Measurements from ENCODE around the gene RAB36.

RAB36 gene

DNA sequence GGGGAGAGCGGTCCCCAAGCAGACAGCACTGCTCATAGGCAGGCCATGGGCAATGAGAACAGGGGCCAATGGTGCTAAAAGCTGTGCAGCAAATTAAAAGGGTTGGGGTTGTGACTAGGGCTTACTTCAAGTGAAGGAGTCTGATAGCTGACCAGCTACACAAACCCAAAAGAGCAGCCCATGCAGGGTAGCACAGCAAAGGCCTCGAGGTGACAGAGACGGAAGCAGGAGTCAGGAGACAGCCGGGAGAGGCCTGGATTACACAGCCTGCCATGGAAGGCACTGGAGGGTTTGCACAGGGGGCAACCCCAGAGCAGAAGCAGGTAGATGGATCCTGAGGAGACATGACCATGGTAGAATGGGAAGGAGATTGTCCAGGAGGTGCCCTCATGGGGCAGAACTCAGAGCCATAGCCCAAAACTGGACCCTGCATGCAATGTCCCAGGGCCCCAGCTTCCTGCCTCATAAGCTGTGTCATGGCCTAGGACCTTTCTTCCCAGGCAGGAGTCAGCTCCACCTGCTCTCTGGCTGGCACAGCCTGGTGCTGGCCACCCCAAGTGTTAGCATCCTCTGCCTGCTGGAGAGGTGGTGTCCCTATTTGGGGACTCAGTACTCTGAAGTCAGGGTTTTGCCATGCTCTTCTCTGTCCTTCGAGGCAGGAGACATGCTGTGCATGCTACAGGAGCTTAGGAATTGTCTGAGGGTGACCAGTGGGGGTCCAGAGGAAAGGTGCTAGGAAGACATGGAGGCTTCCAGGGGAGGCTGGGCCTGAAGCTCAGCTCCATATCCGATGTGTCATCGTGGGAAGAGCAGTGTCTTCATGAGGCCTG, 36.8 kb upstream of the RAB36 start:
- in situ Hi-C loops (cut with HindIII; ENCODE audit: low sequenced_read_pairs): no loop called here

DNA sequence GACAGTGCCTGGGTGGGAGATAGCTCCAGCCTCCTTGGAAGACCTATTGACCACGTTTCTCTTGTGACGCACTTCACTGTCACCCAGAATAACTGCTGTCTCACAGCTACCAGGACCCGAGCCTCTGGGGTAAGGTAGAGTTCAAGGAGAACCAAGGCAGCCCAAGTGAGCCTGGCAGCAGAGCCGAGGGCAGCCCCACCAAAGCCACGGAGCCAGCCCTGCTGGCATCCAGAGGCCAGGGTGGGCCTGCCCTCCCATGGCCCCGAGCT, 36.3 kb upstream of the RAB36 start:
- in situ Hi-C loops (cut with HindIII; ENCODE audit: low sequenced_read_pairs): no loop called here

DNA sequence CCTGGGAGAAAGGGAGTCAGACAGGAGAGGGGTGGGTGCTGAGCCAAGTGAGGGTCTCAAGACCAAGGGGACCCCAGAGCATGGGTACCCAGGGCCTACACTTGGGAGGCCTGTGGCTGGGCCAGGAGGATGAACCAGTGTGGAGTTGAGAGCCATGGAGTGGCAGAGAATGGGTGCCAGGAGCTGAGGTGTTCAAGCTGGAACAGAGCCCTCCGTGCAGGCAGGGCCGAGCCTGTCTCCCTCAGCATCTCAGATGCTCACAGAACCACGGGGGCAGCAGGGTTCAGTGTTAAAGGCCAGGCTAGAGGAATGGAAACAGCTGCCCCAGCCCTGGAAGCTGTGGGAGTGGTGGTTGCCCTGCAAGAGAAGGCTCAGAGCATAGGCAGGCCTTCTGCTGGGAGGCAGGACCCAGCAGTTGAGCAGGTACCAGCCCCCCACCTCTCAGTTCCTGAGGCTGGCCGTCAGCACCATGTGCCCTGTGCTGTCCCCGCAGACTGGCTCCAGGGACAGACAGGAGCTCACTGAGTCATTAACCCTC, 35.8 kb upstream of the RAB36 start:
- in situ Hi-C loops (cut with HindIII; ENCODE audit: low sequenced_read_pairs): no loop called here

DNA sequence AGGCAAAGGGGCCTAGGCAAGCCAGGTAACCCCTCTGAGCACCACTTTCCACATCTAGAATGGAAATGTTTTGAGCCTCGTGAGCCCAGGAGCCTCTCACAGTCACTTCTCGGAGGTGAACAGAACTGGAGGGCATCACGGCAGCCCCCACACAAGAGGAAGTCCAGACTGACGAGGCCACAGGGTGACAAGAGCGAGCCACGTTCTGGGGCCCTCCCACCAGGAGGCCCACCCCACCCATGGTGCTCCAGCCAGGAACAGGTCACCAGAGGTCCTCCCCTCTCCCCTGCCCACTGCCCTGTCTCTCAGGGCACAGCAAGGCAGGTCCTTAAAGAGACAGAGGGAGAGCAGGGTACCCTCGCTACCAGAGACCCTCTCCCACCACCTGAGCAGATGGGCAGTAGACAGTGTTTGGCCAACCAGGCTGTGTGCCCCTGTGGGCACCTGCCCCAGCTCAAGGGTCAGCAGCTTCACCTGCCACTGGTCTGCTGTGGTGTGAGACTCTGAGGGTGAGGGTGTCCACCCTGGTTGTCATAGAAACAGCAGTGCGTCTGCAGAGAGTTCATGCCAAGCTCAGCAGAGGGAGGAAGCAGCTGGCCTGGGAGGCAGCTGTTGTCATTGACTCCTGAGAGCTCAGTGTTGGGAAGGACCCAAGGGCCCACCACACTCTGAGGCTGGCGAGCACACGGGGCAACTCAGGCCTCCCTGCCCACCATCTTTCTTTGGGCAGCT, 34.9 kb upstream of the RAB36 start:
- in situ Hi-C loops (cut with HindIII; ENCODE audit: low sequenced_read_pairs): loop anchor here (10.0 kb wide), 1 partner anchor 66 kb away; no protein-coding TSS in a partner anchor

DNA sequence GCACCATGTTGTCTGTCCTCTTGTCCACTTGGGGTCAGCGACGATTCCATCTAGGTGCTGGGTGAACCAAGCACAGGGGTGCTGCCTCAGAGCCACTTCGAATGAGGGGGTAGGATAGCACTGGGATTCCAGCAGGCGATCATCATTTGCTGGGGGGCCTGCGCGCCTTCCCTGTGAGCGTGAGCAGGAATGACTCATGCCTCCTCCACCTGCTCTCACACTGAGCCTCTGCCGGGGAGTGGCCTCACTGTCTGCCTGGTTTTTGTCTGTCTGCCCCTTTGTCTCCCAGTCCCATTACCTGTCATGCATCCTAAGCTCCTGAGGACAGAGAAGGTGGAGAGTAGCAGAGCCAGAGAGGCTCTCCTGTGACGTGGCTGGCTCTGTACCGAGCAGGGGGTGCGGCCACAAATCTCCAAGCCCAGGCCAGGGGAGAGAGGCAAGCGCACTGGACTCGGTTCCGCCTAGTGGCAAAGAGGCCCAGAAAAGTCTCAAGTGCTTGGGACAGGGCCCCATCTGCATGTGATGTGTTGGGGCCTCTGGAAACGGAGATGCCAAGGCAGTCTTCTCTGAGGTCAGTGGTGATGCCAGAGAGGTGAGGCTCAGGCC, 34.3 kb upstream of the RAB36 start:
- in situ Hi-C loops (cut with HindIII; ENCODE audit: low sequenced_read_pairs): loop anchor here (10.0 kb wide), 1 partner anchor 66 kb away; no protein-coding TSS in a partner anchor

DNA sequence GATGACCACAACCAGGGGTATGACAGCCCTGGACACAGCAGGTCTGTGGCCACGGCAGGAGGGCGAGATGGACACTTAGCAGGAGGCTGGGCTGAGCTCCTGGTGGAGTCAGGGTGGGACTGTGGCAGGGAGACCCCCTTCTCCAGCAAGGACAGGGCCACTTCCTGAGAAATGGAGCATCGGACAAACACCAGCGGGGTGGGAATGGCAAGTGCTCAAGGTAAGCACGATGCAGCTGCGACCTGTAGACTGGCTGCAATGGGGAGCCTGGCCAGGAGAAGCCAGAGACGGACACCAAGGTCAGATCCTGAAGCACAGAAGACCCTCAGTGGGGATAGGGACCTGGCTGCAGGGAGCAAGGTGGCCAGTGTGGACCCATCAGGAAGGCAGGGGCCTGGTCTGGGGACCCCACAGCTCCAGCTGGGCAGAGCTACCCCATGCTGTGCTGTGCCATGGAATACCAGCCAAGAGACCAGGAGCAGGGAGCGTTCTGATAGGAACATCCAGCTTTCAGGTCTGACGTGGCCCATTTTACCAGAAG, 32.7 kb upstream of the RAB36 start:
- in situ Hi-C loops (cut with HindIII; ENCODE audit: low sequenced_read_pairs): loop anchor here (10.0 kb wide), 1 partner anchor 68 kb away; no protein-coding TSS in a partner anchor

DNA sequence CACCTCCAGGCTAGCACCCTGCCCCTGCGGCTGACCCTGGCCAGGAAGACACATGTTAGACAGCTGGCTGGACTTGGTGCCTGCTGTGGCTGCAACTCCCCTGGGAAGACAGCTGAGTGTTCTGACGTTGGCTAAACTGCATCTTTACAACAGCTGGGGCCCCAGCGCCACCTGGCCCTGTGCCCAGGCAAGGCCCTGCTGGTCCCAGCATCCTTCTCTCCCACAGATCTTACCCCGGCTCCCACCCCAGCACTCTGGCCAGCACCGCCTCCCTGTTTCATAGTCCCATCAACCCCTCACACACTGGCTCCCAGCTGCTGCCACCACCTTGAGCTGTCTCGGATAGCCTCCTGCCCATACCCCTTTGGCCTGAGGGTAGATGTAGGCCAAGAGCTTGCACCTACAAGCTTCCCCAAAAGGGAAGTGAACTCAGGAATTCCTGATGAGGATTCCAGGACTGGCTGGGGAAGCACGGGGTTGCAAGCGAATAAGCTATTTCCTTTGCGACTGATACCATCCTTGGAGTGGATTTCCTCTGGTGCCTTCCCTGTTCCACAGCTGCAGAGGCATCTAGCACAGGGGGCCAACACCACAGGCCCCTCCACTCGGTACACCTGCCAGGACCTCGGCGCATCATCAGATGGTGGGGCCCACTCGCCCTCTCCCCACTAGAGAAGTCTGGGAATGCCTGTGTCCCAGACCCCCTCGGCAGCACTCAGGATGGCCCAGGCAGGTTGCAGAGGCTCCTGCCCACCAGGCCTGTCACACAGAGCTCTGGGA, 32.0 kb upstream of the RAB36 start:
- in situ Hi-C loops (cut with HindIII; ENCODE audit: low sequenced_read_pairs): loop anchor here (10.0 kb wide), 1 partner anchor 68 kb away; no protein-coding TSS in a partner anchor

DNA sequence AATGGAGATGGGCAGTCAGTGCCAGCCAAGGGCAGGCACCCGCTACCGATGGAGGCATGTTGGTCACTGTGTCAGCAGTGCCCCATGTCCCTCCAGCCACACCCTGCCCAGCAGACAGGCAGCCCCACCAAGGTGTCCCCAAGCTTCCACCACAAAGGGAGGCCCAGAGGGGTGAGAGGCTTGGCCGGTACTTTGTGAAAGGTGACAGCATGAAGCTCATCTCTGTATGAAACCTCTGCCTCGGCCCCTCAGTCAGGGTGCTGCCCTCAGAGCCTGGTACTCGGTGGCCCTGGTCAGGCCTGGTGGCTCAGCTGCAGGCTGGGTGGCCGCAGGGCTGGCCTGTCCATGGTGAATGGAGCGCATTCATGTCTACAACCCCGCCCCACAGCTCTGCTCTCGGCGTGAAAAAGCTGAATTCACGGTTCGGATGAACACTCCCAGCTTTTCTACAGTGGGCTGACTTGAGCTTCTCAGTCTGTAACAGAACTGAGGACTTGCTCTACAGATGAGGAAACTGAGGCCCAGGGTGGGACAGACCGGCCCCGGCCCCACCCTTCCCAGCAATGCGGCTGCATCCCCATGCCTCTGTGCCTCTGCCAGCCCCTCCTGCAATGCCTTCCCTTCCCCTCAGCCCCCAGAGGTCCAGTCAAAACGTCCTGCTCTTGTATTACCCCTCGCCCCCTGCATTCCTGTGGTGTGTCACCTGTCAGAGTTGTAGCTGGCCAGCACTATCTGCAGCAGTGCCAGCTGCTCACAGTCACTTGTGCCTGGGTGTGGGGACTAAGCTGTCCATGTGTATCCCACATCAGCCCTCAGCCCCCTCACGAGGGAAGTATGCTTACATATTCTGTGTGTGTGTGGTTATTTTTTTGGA, 31.2 kb upstream of the RAB36 start:
- in situ Hi-C loops (cut with HindIII; ENCODE audit: low sequenced_read_pairs): loop anchor here (10.0 kb wide), 1 partner anchor 69 kb away; no protein-coding TSS in a partner anchor

DNA sequence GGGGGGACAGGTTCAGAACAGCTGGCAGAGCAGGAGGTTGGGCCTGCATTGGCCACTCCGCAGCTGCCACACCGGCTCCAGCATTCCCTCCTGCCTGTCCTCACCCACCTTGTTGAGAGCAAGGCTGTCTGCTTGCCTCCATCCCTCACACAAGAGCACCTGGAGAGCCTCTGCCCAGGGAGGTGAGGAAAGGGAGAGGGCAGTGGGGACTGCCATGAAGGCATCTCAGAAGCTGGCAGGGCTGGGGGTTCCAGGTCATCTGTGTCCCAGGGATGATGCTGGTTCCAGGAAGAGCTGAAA, 30.6 kb upstream of the RAB36 start:
- in situ Hi-C loops (cut with HindIII; ENCODE audit: low sequenced_read_pairs): loop anchor here (5.0 to 10.0 kb wide), 3 partner anchors 70 to 152 kb away; no protein-coding TSS in a partner anchor

DNA sequence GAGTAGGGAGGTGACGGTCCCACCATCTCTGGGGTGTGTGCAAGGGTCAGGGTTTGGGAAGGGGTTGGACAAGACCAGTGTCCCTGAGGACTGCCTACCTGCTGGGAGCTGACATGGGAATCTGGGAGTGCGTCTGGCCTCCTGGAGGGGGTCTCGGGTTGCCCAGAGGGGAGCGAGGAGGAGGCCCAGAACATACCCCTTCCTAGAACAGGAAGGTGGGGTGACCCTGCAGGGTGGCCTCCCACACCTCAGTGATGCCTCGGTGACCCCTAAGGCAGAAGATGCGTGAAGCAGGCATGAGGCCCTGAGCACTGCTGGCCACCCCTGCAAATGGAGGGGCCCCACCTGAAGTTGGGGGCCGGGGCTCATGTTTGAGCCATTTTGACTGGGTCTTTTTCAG, 29.9 kb upstream of the RAB36 start:
- in situ Hi-C loops (cut with HindIII; ENCODE audit: low sequenced_read_pairs): loop anchor here (5.0 to 10.0 kb wide), 3 partner anchors 71 to 153 kb away; no protein-coding TSS in a partner anchor

DNA sequence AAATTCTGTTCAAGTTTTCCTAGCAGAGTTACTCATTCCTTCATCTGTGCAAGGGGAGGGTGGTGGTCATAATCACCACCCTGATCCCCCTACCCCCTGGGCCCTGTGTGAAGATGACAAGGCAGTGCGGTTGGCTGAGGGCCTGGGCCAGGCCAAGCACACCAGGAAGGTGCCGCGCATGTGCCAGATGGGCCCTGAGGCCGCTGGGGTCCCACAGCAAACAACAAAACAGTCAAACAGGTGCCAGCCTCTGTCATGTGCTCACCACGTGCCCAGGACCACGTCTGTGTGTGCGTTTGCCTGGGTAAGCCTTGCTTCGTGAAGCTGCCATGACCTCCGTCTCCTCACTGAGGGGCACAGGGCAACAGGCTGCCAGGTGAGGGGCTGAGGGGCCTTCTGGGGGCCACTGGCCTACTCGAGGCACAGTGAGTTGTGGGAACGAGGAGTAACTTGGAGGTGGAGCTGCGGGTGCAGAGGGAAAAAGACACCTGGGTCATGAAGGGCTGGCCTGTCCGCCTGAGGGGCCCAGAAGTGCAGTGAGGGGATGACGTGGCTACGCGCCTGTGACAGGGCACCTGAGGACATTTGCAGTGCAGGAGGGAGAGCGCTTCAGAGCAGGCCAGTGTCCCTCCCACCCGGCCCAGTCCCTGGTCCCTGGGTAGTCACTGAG, 29.3 kb upstream of the RAB36 start:
- in situ Hi-C loops (cut with HindIII; ENCODE audit: low sequenced_read_pairs): loop anchor here (5.0 to 10.0 kb wide), 3 partner anchors 71 to 154 kb away; no protein-coding TSS in a partner anchor

DNA sequence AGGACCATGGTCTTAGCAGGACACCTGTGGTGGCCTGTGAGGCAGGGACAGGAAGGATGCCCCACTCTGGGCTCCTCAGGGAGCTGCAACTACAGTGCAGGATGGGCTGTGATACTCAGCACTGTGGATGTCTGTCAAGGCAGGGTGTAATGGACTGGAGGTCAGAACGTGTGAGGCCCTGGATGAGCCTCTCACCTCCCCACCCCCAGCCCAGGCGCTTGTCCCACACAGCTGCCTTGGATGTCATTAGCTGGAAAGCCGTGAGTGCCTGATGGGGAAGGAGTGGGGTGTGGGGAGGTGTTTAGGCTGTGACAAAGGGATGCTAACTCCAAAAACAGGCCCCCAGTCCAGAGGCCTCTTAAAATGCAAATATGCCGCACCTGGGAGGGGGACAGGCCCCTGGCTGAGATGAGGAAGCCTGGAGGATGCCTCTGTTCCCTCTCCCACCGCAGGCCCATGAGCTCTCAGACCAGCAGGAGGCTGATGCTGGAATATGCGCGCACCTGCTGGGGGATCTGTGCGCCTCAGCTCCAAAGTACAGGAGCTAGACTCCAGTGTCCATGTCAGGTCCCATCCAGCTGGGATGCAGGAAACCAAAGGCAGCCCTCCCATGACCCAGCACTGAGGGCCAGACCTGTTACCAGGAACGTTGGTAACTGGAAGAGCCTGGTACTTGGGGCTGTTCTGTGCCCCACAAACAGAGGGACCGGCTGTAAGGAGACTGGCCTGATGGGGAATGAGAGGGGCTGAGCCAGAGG, 28.6 kb upstream of the RAB36 start:
- in situ Hi-C loops (cut with HindIII; ENCODE audit: low sequenced_read_pairs): loop anchor here (5.0 to 10.0 kb wide), 3 partner anchors 72 to 154 kb away; no protein-coding TSS in a partner anchor

DNA sequence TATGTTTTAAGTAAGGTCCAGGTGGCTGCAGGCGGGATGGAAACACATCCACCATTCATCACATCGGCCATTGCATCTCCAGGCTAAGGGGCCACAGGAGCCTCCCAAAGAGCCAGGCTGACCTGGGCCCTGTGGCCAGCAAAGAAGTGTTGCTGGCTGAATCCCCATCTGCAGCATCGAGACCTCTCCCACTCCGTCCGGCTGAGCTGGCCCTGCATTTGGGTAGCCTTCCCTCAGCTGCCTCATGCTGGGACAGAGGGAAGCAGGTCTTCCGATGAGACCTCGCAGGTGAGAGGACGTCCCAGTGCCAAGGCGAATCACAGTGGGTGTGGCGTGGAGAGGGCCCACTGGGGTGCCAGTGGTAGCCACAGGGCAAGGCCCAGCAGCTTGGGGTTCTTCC, 28.0 kb upstream of the RAB36 start:
- in situ Hi-C loops (cut with HindIII; ENCODE audit: low sequenced_read_pairs): loop anchor here (5.0 to 10.0 kb wide), 3 partner anchors 72 to 155 kb away; no protein-coding TSS in a partner anchor

DNA sequence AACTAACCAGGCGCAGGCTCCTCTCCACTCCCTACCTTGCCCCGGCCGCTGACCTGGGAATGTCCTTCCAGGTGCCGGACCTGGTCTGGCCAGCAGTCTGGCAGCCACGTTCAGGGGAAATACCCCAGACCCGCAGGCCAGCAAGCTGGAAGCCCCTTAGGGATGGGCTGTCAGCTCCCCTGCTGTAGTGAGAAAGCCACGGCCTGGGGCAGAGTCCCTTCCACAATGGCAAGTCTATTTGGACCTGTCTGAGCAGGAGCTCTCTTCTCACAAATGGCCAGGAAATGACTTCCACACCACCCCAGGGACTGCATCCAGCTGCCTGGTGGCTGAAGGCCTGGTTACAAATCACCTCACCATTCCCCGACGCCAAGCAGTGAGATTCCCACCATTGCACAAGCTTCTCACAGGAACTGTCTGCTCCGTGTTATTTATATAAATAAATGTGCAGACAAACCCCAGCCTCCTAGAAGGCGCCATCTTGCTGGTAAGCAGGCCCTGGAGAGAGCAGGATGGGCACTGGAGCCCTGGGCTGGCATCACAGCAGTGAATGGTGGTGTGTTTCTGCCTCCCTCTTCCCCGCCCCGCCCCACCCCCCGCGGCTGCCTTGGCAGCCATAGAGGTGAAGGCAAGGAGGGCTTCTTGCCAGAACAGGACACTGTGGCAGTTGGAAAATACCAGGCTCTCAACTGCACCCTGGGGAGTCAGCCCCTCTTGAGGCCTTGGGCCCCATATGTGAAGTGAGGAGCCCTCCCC, 27.2 kb upstream of the RAB36 start:
- in situ Hi-C loops (cut with HindIII; ENCODE audit: low sequenced_read_pairs): loop anchor here (5.0 to 10.0 kb wide), 3 partner anchors 73 to 156 kb away; no protein-coding TSS in a partner anchor

DNA sequence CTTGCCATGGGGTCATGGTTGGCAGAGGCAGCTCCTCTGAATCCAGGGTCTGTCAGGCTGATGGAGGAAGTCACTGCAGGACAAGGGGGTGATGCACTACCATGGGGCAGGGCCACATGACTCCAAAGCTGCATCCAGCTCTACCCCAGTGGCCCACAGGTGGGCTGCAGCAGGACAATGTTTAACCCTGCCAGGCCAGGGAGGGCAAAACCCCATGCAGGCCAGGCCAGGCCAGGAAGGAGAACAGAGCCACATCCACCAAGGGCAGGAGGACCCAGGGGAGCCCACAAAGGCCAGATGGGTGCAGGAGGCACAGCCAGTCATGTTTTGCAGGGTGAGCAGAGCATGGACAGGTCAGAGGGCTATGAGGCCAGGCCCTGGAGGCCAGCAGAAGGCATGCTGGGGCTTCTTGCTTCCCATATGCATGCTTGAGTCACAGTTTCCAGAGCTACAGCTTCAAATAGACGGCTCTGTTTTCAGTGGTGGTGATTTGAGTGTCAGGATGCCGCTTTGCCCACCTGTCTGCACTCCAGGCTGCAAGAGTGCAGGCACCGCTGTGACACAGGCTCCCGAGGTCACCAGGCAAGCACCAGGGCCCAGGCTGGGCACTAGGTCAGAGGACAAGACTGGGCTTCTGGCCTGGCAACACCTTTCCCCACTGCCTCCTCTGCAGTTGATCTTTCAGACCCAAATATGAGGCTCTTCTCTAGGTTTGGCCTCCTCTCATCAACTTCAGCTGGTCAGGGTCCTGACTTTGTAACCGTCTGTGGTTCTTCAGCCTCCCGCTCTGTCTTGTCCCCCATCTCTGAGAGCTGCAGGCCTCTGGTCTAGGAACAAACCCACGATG, 26.4 kb upstream of the RAB36 start:
- in situ Hi-C loops (cut with HindIII; ENCODE audit: low sequenced_read_pairs): loop anchor here (5.0 to 10.0 kb wide), 3 partner anchors 74 to 157 kb away; no protein-coding TSS in a partner anchor
